RKO (cell line): Measurements from ENCODE around the gene GPR146.
"Not testable (repeated sequence)": the region's sequence is repeated elsewhere in the genome, so short reads cannot be mapped to it uniquely, and the experiment has no call there.

Source experiments
- DNase-seq: peaks from one replicate; pipeline ENCODE4 v3.0.0-alpha.2; 2016; ENCODE audit warnings: low spot score

GPR146 gene

GRCh38 chr7:1044189-1045068 is at the start of gene GPR146:
GPR146 (plus strand) TSS chr7:1044546; CDS start chr7:1057516, 12,970 bp downstream.
- DNase-seq: peak; percentile 92

- no peak for DNase-seq
These were observed 49.6 kb upstream of the GPR146 start for GRCh38 chr7:994592-995308.

- DNase-seq: no peak
These were observed 48.8 kb upstream of the GPR146 start for GRCh38 chr7:995571-995970.

- DNase-seq: no peak
These were observed 48.1 kb upstream of the GPR146 start for GRCh38 chr7:996079-996872.

- no peak for DNase-seq
These were observed 46.6 kb upstream of the GPR146 start for GRCh38 chr7:997404-998395.

- DNase-seq: no peak
These were observed 45.0 kb upstream of the GPR146 start for GRCh38 chr7:999149-999879.

- no peak for DNase-seq
These were observed 44.1 kb upstream of the GPR146 start for GRCh38 chr7:999941-1000935.

- peak; percentile 40 for DNase-seq
These were observed 43.1 kb upstream of the GPR146 start for GRCh38 chr7:1001069-1001770.

- not testable (repeated sequence) for DNase-seq
These were observed 42.3 kb upstream of the GPR146 start for GRCh38 chr7:1002026-1002425.

- DNase-seq: not testable (repeated sequence)
These were observed 41.9 kb upstream of the GPR146 start for GRCh38 chr7:1002445-1002844.

GRCh38 chr7:1004018-1004852 is 40.1 kb upstream of the GPR146 start:
- no peak for DNase-seq

GRCh38 chr7:1005303-1005702 is 39.0 kb upstream of the GPR146 start:
- no peak for DNase-seq

- no peak for DNase-seq
These were observed 36.4 kb upstream of the GPR146 start for GRCh38 chr7:1007901-1008300.

GRCh38 chr7:1008733-1009363 is 35.5 kb upstream of the GPR146 start:
- DNase-seq: no peak

- no peak for DNase-seq
These were observed 34.6 kb upstream of the GPR146 start for GRCh38 chr7:1009747-1010146.

- no peak for DNase-seq
These were observed 34.1 kb upstream of the GPR146 start for GRCh38 chr7:1010226-1010625.
